ENCODE measurements around the gene IER5L. TPM values are rescaled to one million over a fixed set of nuclear protein-coding genes. Genes with fewer than 3 reads are reported as not detected.

Gene IER5L
- total and polyA plus RNA-seq, 9 of the 15 experiments (the other 6 are each of a cell fraction or from before 2014, with no cell fraction given): 0.14 to 11.9 (median 0.52) TPM

- no peak for TF ChIP-seq SETDB1 (IDR thresholded peaks at IDR 0.05; ENCODE audit: low read length)
- no peak for TF ChIP-seq ASH1L (IDR thresholded peaks at IDR 0.05; ENCODE audit: borderline replicate concordance, low read depth, partially characterized antibody)
- TF ChIP-seq ZNF79 (CRISPR knock-in tag; IDR thresholded peaks at IDR 0.05; ENCODE audit: low read depth): no peak
- TF ChIP-seq ZNF3 (CRISPR knock-in tag; IDR thresholded peaks at IDR 0.05): no peak
- no peak for TF ChIP-seq ZNF143 (CRISPR knock-in tag; IDR thresholded peaks at IDR 0.05)
- no peak for TF ChIP-seq TBP (optimal IDR thresholded peaks at IDR 0.05; ENCODE audit: low read depth, low read length)
- TF ChIP-seq MTF1 (CRISPR knock-in tag; IDR thresholded peaks at IDR 0.05; ENCODE audit: borderline replicate concordance): no peak
- TF ChIP-seq COPS2 (conservative IDR thresholded peaks at IDR 0.05): no peak
- TF ChIP-seq POLR2A (conservative IDR thresholded peaks at IDR 0.05): no peak
- no peak for TF ChIP-seq ZKSCAN1 (IDR thresholded peaks at IDR 0.05; ENCODE audit: low read depth, low read length)
- TF ChIP-seq, protein P1, sequence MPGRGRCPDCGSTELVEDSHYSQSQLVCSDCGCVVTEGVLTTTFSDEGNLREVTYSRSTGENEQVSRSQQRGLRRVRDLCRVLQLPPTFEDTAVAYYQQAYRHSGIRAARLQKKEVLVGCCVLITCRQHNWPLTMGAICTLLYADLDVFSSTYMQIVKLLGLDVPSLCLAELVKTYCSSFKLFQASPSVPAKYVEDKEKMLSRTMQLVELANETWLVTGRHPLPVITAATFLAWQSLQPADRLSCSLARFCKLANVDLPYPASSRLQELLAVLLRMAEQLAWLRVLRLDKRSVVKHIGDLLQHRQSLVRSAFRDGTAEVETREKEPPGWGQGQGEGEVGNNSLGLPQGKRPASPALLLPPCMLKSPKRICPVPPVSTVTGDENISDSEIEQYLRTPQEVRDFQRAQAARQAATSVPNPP (IDR thresholded peaks at IDR 0.05; ENCODE audit: borderline replicate concordance, insufficient read depth, insufficient read length): no peak
- TF ChIP-seq RFX7 (CRISPR knock-in tag; IDR thresholded peaks at IDR 0.05): no peak
- TF ChIP-seq MIER1 (IDR thresholded peaks at IDR 0.05; ENCODE audit: low read depth): no peak
- no peak for TF ChIP-seq BRD4 (IDR thresholded peaks at IDR 0.05)
- TF ChIP-seq DIDO1 (tag; IDR thresholded peaks at IDR 0.05; ENCODE audit: low read depth): no peak
- no peak for TF ChIP-seq IRF2 (CRISPR knock-in tag; IDR thresholded peaks at IDR 0.05)
- TF ChIP-seq ZNF324 (CRISPR knock-in tag; IDR thresholded peaks at IDR 0.05): no peak
- 0 out of 2 replicates have a peak, but pooled peaks have one; percentile 44 for TF ChIP-seq FOSL1 (tag; conservative IDR thresholded peaks at IDR 0.05)
- TF ChIP-seq CCNT2 (IDR thresholded peaks at IDR 0.05; ENCODE audit: borderline replicate concordance, extremely low read depth, insufficient read length, low read depth, low read length): peak; percentile 23
- no peak for TF ChIP-seq ZNF124 (CRISPR knock-in tag; IDR thresholded peaks at IDR 0.05)
- TF ChIP-seq ZNF217 (CRISPR knock-in tag; IDR thresholded peaks at IDR 0.05): no peak
- TF ChIP-seq ZBTB1 (CRISPR knock-in tag; IDR thresholded peaks at IDR 0.05; ENCODE audit: borderline replicate concordance, low read depth): no peak
- TF ChIP-seq CBX1 (IDR thresholded peaks at IDR 0.05; ENCODE audit: low read depth): no peak
- 0 out of 2 replicates have a peak, but pooled peaks have one; percentile 7 for TF ChIP-seq CREM (IDR thresholded peaks at IDR 0.05; ENCODE audit: low read depth)
- no peak for TF ChIP-seq GATAD2A (IDR thresholded peaks at IDR 0.05)
- TF ChIP-seq, protein P2, sequence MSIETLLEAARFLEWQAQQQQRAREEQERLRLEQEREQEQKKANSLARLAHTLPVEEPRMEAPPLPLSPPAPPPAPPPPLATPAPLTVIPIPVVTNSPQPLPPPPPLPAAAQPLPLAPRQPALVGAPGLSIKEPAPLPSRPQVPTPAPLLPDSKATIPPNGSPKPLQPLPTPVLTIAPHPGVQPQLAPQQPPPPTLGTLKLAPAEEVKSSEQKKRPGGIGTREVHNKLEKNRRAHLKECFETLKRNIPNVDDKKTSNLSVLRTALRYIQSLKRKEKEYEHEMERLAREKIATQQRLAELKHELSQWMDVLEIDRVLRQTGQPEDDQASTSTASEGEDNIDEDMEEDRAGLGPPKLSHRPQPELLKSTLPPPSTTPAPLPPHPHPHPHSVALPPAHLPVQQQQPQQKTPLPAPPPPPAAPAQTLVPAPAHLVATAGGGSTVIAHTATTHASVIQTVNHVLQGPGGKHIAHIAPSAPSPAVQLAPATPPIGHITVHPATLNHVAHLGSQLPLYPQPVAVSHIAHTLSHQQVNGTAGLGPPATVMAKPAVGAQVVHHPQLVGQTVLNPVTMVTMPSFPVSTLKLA (conservative IDR thresholded peaks at IDR 0.05): no peak
These were observed 3.1 kb downstream of the IER5L start (continued) for GRCh38 chr9:129174724-129175514.

Measured in K562 (cell line).